ENCODE results near the gene CHRDL1.

The CHRDL1 gene

DNA sequence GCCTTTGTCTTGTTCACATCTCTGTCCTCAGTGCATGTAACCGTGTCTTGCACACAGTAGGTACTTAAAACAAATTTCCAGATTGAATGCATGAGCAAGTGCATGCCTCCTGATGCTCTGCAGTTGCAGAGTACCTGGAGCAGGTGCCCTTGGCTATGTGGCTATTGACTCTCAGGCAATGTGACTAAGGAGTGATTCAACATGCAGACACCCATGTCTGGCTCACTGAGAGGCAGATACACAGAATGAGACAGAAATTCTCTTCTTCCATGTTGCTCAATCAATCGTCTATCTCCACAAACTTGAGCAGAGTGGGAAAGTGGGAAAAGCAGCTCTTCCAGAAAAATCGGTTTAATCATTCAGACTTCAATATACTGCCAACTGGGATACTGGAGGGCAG, 111.0 kb downstream of the CHRDL1 start:
- TF ChIP-seq RARB (CRISPR knock-in tag; IDR thresholded peaks at IDR 0.05) (no peak), ARNTL (CRISPR knock-in tag; IDR thresholded peaks at IDR 0.05; ENCODE audit: borderline replicate concordance, low read depth) (no peak), TCF4 (CRISPR knock-in tag; IDR thresholded peaks at IDR 0.05; ENCODE audit: borderline replicate concordance) (no peak), ESRRG (CRISPR knock-in tag; IDR thresholded peaks at IDR 0.05) (no peak), PPARA (CRISPR knock-in tag; IDR thresholded peaks at IDR 0.05; ENCODE audit: borderline replicate concordance) (no peak), ISL1 (CRISPR knock-in tag; IDR thresholded peaks at IDR 0.05) (no peak), CSDC2 (CRISPR knock-in tag; IDR thresholded peaks at IDR 0.05) (no peak), OSR1 (CRISPR knock-in tag; IDR thresholded peaks at IDR 0.05) (no peak), TOX (CRISPR knock-in tag; IDR thresholded peaks at IDR 0.05; ENCODE audit: borderline replicate concordance) (no peak), POU6F1 (CRISPR knock-in tag; IDR thresholded peaks at IDR 0.05; ENCODE audit: borderline replicate concordance, low read depth) (no peak), ZC3H10 (CRISPR knock-in tag; IDR thresholded peaks at IDR 0.05) (no peak), ZFP30 (CRISPR knock-in tag; IDR thresholded peaks at IDR 0.05) (no peak), ZFP3 (CRISPR knock-in tag; IDR thresholded peaks at IDR 0.05) (no peak), ZNF8 (CRISPR knock-in tag; IDR thresholded peaks at IDR 0.05) (no peak), GLIS3 (CRISPR knock-in tag; IDR thresholded peaks at IDR 0.05) (no peak), ZNF70 (CRISPR knock-in tag; IDR thresholded peaks at IDR 0.05) (no peak), BACH2 (CRISPR knock-in tag; IDR thresholded peaks at IDR 0.05; ENCODE audit: borderline replicate concordance) (no peak)
- TF ChIP-seq, protein P1, sequence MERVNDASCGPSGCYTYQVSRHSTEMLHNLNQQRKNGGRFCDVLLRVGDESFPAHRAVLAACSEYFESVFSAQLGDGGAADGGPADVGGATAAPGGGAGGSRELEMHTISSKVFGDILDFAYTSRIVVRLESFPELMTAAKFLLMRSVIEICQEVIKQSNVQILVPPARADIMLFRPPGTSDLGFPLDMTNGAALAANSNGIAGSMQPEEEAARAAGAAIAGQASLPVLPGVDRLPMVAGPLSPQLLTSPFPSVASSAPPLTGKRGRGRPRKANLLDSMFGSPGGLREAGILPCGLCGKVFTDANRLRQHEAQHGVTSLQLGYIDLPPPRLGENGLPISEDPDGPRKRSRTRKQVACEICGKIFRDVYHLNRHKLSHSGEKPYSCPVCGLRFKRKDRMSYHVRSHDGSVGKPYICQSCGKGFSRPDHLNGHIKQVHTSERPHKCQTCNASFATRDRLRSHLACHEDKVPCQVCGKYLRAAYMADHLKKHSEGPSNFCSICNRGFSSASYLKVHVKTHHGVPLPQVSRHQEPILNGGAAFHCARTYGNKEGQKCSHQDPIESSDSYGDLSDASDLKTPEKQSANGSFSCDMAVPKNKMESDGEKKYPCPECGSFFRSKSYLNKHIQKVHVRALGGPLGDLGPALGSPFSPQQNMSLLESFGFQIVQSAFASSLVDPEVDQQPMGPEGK (CRISPR knock-in tag; IDR thresholded peaks at IDR 0.05; ENCODE audit: borderline replicate concordance), result no peak
- TF ChIP-seq, protein P2, sequence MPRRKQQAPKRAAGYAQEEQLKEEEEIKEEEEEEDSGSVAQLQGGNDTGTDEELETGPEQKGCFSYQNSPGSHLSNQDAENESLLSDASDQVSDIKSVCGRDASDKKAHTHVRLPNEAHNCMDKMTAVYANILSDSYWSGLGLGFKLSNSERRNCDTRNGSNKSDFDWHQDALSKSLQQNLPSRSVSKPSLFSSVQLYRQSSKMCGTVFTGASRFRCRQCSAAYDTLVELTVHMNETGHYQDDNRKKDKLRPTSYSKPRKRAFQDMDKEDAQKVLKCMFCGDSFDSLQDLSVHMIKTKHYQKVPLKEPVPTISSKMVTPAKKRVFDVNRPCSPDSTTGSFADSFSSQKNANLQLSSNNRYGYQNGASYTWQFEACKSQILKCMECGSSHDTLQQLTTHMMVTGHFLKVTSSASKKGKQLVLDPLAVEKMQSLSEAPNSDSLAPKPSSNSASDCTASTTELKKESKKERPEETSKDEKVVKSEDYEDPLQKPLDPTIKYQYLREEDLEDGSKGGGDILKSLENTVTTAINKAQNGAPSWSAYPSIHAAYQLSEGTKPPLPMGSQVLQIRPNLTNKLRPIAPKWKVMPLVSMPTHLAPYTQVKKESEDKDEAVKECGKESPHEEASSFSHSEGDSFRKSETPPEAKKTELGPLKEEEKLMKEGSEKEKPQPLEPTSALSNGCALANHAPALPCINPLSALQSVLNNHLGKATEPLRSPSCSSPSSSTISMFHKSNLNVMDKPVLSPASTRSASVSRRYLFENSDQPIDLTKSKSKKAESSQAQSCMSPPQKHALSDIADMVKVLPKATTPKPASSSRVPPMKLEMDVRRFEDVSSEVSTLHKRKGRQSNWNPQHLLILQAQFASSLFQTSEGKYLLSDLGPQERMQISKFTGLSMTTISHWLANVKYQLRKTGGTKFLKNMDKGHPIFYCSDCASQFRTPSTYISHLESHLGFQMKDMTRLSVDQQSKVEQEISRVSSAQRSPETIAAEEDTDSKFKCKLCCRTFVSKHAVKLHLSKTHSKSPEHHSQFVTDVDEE (CRISPR knock-in tag; IDR thresholded peaks at IDR 0.05), result no peak
- TF ChIP-seq, protein P3, sequence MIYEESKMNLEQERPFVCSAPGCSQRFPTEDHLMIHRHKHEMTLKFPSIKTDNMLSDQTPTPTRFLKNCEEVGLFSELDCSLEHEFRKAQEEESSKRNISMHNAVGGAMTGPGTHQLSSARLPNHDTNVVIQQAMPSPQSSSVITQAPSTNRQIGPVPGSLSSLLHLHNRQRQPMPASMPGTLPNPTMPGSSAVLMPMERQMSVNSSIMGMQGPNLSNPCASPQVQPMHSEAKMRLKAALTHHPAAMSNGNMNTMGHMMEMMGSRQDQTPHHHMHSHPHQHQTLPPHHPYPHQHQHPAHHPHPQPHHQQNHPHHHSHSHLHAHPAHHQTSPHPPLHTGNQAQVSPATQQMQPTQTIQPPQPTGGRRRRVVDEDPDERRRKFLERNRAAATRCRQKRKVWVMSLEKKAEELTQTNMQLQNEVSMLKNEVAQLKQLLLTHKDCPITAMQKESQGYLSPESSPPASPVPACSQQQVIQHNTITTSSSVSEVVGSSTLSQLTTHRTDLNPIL (CRISPR knock-in tag; IDR thresholded peaks at IDR 0.05; ENCODE audit: low read depth), result no peak
- no peak for ATAC-seq

DNA sequence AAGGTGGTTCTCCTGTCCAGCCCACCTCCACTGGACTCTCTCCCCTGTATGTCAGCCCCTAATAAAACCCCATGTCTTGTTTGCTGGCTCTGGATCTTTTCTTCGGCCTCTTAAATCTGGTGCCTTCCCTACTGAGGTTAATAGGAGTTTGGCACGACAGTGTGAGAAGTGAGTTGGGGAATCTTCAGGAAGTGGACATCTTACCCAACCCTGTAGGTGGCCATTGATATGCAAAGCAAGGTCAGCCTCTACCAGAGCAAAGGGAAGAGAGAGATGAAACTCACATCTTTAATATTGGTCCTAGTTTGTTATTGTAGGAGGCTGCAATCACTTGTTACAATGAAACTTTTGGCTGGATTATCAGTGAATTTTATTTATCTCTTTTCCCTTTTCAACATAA, 111.7 kb downstream of the CHRDL1 start:
- no peak for ATAC-seq
- TF ChIP-seq ARNTL (CRISPR knock-in tag; IDR thresholded peaks at IDR 0.05; ENCODE audit: borderline replicate concordance, low read depth) (no peak), RARB (CRISPR knock-in tag; IDR thresholded peaks at IDR 0.05) (no peak), TOX (CRISPR knock-in tag; IDR thresholded peaks at IDR 0.05; ENCODE audit: borderline replicate concordance) (no peak), ZFP30 (CRISPR knock-in tag; IDR thresholded peaks at IDR 0.05) (no peak), CSRNP3 (CRISPR knock-in tag; IDR thresholded peaks at IDR 0.05) (no peak), ESRRG (CRISPR knock-in tag; IDR thresholded peaks at IDR 0.05) (no peak), ZFP3 (CRISPR knock-in tag; IDR thresholded peaks at IDR 0.05) (no peak), ZNF70 (CRISPR knock-in tag; IDR thresholded peaks at IDR 0.05) (no peak), ISL1 (CRISPR knock-in tag; IDR thresholded peaks at IDR 0.05) (no peak), ZNF565 (CRISPR knock-in tag; conservative IDR thresholded peaks at IDR 0.05; ENCODE audit: low read depth) (no peak), GLIS3 (CRISPR knock-in tag; IDR thresholded peaks at IDR 0.05) (no peak), SNAI2 (CRISPR knock-in tag; IDR thresholded peaks at IDR 0.05) (no peak), ZNF8 (CRISPR knock-in tag; IDR thresholded peaks at IDR 0.05) (no peak), TCF4 (CRISPR knock-in tag; IDR thresholded peaks at IDR 0.05; ENCODE audit: borderline replicate concordance) (no peak), OSR1 (CRISPR knock-in tag; IDR thresholded peaks at IDR 0.05) (no peak), POU6F1 (CRISPR knock-in tag; IDR thresholded peaks at IDR 0.05; ENCODE audit: borderline replicate concordance, low read depth) (no peak), PPARA (CRISPR knock-in tag; IDR thresholded peaks at IDR 0.05; ENCODE audit: borderline replicate concordance) (no peak)
- TF ChIP-seq, protein P2 (CRISPR knock-in tag; IDR thresholded peaks at IDR 0.05), result no peak
- TF ChIP-seq, protein P3 (CRISPR knock-in tag; IDR thresholded peaks at IDR 0.05; ENCODE audit: low read depth), result no peak
